Lower leg skin (tissue), 4 donors: Measurements from ENCODE around the gene ASB4. TPM values are rescaled to one million over a fixed set of nuclear protein-coding genes. Genes with fewer than 3 reads are reported as not detected.

Experiments
- DNase-seq, 2 donors: peaks; one replicate each; pipeline ENCODE4 v3.0.0-alpha.2; 2019; ENCODE audit warnings: low spot score in 2 of 2
- H3K4me3 ChIP-seq: fragments of 200-600 bp; sonication (generic); 2 replicates; pipeline ENCODE4 v1.5.1; 2017; ENCODE audit warnings: mild to moderate bottlenecking, low read depth; ENCODE audit not compliant: poor library complexity, severe bottlenecking
- POLR2A ChIP-seq, 2 donors: fragments of 450-650 bp; IDR thresholded peaks; one replicate each; pipeline ENCODE4 v1.6.1; 2016 to 2017; ENCODE audit warnings: antibody characterized with exemption in 2 of 2, mild to moderate bottlenecking in 1 of 2, moderate library complexity in 1 of 2
- WGBS, 2 donors: methylation state at CpG; one replicate each; pipeline ENCODE4 v1.1.5; 2018; 5-methylcytosine and 5-hydroxymethylcytosine counted together
- intact Hi-C: fragments of 100-400 bp; cut with DNase I; formaldehyde crosslinking; loops from one replicate; pipeline ENCODE4 v1.15.0; 2023; ENCODE audit warnings: low total_unique reads
- total RNA-seq, 4 donors: library from RNA; depleted of rRNA; stranded (reverse); fragments of >200 nt; gene quantifications; one replicate each; pipeline ENCODE4 v1.1.0, GENCODE V29; 2016
- TF ChIP-seq, protein P1 (sequence below), 3 donors: fragments of 450-650 bp; IDR thresholded peaks; one replicate each; pipeline ENCODE4 v1.5.1; 2016; ENCODE audit warnings: antibody characterized with exemption in 3 of 3, mild to moderate bottlenecking in 3 of 3, moderate library complexity in 2 of 3

The ASB4 gene
- total RNA-seq, 4 donors from 2014 or later = 0.34 to 0.45 TPM; not detected in 2

DNA sequence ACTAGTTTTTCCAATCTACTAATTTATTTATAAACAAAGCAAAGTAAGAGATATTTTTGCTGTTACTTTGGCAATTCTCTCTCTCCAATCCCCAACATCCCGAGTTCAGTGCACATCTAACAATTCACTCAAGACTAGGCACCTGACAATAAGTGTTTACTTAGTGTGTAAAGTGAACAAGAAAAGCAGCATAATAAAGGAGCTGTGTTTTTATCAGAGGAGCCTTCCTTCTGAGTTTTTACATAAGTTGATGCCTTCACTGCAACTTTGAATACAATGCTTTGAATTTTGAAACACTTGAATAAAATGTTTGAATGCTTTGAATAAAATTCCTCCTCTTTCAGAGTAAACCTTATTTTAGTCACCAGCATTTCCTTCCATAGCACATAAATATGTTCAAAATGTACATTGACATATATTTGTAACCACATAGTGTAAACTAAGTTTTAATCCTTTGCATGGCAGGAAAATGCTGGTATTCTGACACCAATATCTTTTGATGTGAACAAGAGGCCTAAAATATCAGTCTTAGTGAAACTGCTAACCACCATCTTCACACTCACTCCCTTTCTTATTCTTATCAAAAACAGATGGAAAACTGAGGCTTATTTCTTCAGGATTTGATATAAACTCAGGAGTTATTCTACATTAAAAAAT is 99.2 kb downstream of the ASB4 start:
- 88 to 89% methylated on average over 1 of the region's 1 CpG for WGBS, 2 donors
- no peak overlapping the region for H3K4me3 ChIP-seq
- intact Hi-C loops = no loop called here
- no peak for DNase-seq
- TF ChIP-seq POLR2A (IDR thresholded peaks at IDR 0.05) = no peak

DNA sequence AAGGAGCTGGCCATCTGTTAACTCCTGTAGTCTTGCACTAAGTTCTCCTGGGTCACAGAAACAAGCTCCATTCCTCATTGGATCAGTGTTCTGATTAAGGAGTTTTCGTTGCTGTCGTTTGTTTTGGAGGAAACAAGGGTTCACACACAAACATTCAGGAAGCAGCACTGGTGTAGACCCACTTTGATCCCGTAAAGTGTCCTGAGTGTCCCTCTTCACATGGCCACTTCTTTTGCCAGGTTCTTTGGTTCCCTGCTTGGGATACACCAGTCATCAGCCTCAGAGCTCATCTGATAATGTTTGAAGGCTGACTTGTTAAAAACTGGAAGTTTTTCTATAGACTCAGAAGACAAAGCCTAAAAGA is 99.7 kb downstream of the ASB4 start:
- WGBS, 2 donors = 85 to 88% methylated on average over 3 of the region's 3 CpGs
- intact Hi-C loops = no loop called here
- DNase-seq = no peak
- no peak for TF ChIP-seq POLR2A (IDR thresholded peaks at IDR 0.05)
- TF ChIP-seq, protein P1, sequence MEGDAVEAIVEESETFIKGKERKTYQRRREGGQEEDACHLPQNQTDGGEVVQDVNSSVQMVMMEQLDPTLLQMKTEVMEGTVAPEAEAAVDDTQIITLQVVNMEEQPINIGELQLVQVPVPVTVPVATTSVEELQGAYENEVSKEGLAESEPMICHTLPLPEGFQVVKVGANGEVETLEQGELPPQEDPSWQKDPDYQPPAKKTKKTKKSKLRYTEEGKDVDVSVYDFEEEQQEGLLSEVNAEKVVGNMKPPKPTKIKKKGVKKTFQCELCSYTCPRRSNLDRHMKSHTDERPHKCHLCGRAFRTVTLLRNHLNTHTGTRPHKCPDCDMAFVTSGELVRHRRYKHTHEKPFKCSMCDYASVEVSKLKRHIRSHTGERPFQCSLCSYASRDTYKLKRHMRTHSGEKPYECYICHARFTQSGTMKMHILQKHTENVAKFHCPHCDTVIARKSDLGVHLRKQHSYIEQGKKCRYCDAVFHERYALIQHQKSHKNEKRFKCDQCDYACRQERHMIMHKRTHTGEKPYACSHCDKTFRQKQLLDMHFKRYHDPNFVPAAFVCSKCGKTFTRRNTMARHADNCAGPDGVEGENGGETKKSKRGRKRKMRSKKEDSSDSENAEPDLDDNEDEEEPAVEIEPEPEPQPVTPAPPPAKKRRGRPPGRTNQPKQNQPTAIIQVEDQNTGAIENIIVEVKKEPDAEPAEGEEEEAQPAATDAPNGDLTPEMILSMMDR (IDR thresholded peaks at IDR 0.05) = no peak
- no peak overlapping the region for H3K4me3 ChIP-seq

DNA sequence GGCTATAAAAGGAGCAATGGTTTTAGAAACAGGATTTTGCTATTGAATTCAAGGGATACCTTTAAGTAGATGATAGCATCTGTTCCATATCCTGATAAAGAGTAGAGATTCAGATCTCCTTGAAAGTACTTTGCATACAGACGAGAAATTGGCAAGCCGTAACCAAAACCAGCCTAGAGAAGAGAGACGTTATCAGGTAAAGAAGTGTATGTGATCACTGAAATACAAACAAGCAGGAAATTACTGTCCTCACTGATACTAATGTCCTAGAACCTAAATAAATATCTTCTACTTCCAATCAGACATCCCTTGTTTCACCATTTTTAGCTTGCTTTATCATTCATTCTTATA is 101.2 kb downstream of the ASB4 start:
- intact Hi-C loops = no loop called here
- TF ChIP-seq, protein P1 (IDR thresholded peaks at IDR 0.05) = no peak
- TF ChIP-seq POLR2A (IDR thresholded peaks at IDR 0.05) = no peak
- WGBS, 2 donors = 57 to 58% methylated on average over 3 of the region's 3 CpGs
- no peak for DNase-seq
- H3K4me3 ChIP-seq = no peak overlapping the region

DNA sequence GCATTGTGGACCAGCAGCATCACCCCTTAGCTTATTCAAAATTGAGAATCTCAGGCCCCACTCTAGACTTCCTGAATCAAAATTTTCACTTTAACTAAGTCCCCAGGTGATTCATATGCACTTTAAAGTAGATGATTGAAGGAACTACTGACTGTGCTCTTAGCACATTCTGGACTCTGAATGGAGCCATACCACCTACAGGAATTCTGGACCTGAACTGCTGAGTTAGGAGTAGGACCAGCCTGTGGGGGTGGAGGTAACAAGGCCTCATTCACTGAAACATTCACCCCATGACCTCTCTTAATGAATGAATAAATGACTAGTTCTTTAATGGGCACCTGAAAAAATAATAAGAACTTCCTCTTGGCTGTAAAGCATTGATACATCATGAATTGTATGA is 103.3 kb downstream of the ASB4 start:
- TF ChIP-seq POLR2A (IDR thresholded peaks at IDR 0.05) = no peak
- DNase-seq = no peak
- intact Hi-C loops = no loop called here
- H3K4me3 ChIP-seq = no peak overlapping the region

DNA sequence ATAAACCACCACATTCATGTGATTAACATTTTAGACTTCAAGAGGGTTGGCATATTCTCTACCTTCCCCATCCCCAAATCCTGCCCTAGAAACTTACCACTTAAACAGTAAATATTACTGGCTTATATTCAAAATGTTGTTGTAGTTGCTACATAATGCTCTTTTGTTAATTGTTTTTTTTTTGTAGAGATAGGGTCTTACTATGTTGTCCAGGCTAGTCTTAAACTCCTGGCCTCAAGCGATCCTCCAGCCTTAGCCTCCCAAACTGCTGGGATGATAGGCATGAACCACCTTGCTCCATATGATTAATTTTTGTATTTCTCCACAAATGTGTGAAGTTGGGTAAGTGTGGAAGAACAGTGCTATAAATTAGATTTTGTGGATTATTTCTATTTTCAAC is 104.0 kb downstream of the ASB4 start:
- intact Hi-C loops = no loop called here
- TF ChIP-seq, protein P1 (IDR thresholded peaks at IDR 0.05) = no peak
- no peak for TF ChIP-seq POLR2A (IDR thresholded peaks at IDR 0.05)
- H3K4me3 ChIP-seq = no peak overlapping the region
- DNase-seq = no peak
- WGBS, 2 donors = 94 to 97% methylated on average over 1 of the region's 1 CpG

Other genes starting within 250 kb of the ASB4 start
- 1 to 10 TPM in 1 of 4 donors, under 1 TPM in 1, not detected in 2; 0.52 to 1.4 TPM for gene PON1, start 161.4 kb upstream of the ASB4 start, total RNA-seq
- gene PON3, start 89.6 kb upstream of the ASB4 start, total RNA-seq = 10 to 100 TPM; 10.5 to 15.9 (median 13.9) TPM
- gene PON2, start 50.9 kb upstream of the ASB4 start, total RNA-seq = 100 to 1,000 TPM in 1 of 4 donors, 10 to 100 TPM in 3; 77.7 to 101 (median 86.0) TPM
- 1,000 to 10,000 TPM in 2 of 4 donors, 100 to 1,000 TPM in 1, 10 to 100 TPM in 1; 64.3 to 1,085 (median 625) TPM for gene PDK4, start 110.6 kb downstream of the ASB4 start, total RNA-seq